Right cardiac atrium (tissue), 5 donors: ENCODE measurements around the gene CHD8. TPM values are rescaled to one million over a fixed set of nuclear protein-coding genes. Genes with fewer than 3 reads are reported as not detected.

Source experiments
- ATAC-seq, 2 donors: fragments of 200-7000 bp; cut with Tn5 transposase; one replicate each; pipeline versions ENCODE4 v1.8.0 to v1.9.1; 2020; ENCODE audit warnings: moderate library complexity in 2 of 2, mild to moderate bottlenecking in 1 of 2
- DNase-seq, 3 donors: peaks; one replicate each; pipeline ENCODE4 v3.0.0-alpha.2; 2020
- H3K27ac ChIP-seq: one replicate; pipeline ENCODE4 v1.5.1; 2013; ENCODE audit warnings: mild to moderate bottlenecking, low read length, control low read depth, moderate library complexity
- H3K27me3 ChIP-seq: one replicate; pipeline ENCODE4 v1.6.1; 2013; ENCODE audit not compliant: control insufficient read depth, insufficient read depth
- H3K4me1 ChIP-seq: one replicate; pipeline ENCODE4 v1.6.1; 2013; ENCODE audit warnings: low read length; ENCODE audit not compliant: control insufficient read depth, insufficient read depth
- H3K4me3 ChIP-seq: one replicate; pipeline ENCODE4 v1.5.1; 2013; ENCODE audit warnings: low read length, control low read depth
- H3K9me3 ChIP-seq: one replicate; pipeline ENCODE4 v1.6.1; 2013; ENCODE audit warnings: low read length; ENCODE audit not compliant: control insufficient read depth
- WGBS: extraction: QIAGEN DNeasy Blood & Tissue Kit; methylation state at CpG from one replicate; pipeline ENCODE4 v1.1.7; 2013; 5-methylcytosine and 5-hydroxymethylcytosine counted together
- intact Hi-C, 4 donors: fragments of 100-400 bp; cut with DNase I; formaldehyde crosslinking; loops; one replicate each; pipeline versions ENCODE4 v1.11.0 to v1.14.0; 2022 to 2023
- polyA plus RNA-seq: library from polyadenylated mRNA; stranded (reverse); fragments of 200-250 nt; gene quantifications from one replicate; pipeline ENCODE4 v1.2.3, GENCODE V29; 2013
- total RNA-seq, 4 donors: library from RNA; stranded (reverse); fragmentation: NEBNext Ultra II Directional; extraction: Animal tissue kit (Norgen Biotek cat#: 25700); gene quantifications; one replicate each; pipeline ENCODE4 v1.2.1, GENCODE V29; 2021
- donor health status: healthy with polysubstance abuse.
- donor health status: DM: no; HTN: yes; CAD: no.
- donor health status: DM: no; HTN: no; CAD: no.
- donor health status: DM: no; HTN: yes; CAD: no; lungs with severe emphysema.
- donor health status: DM: yes; HTN: yes; CAD: no.

CHD8 gene
- total and polyA plus RNA-seq, 5 donors: 21.0 to 40.6 (median 39.7) TPM

- Histone ChIP-seq H3K27ac (no peak overlapping the region), H3K4me3 (no peak overlapping the region), H3K4me1 (no peaks in the 10 kb centered on the region), H3K27me3 (no peaks in the 10 kb centered on the region), H3K9me3 (no peaks in the 10 kb centered on the region)
- ATAC-seq (no peak), DNase-seq (no peak)
- intact Hi-C loops: loop anchor here in 1 of 4 donors (10.0 kb wide), 1 partner anchor 45 kb away; no protein-coding TSS in a partner anchor
- WGBS: 71% methylated on average over 4 of the region's 4 CpGs
Observed at GRCh38 chr14:21369949-21370679, 85.8 kb downstream of the CHD8 start.

- no peaks in the 10 kb centered on the region for H3K27me3 ChIP-seq
Observed at GRCh38 chr14:21367582-21368144, 88.3 kb downstream of the CHD8 start.

GRCh38 chr14:21356511-21356910 is 99.4 kb downstream of the CHD8 start:
- ATAC-seq (no peak), DNase-seq (no peak)
- Histone ChIP-seq H3K9me3 (no peaks in the 10 kb centered on the region), H3K27me3 (no peaks in the 10 kb centered on the region), H3K4me1 (no peaks in the 10 kb centered on the region), H3K4me3 (no peak overlapping the region), H3K27ac (no peak overlapping the region)
- WGBS: 98% methylated on average over 4 of the region's 4 CpGs
- intact Hi-C loops: loop anchor here in 1 of 4 donors (10.0 kb wide), 1 partner anchor 48 kb away; no protein-coding TSS in a partner anchor

More at GRCh38 chr14:21367582-21368144, 88.3 kb downstream of the CHD8 start:
- no peaks in the 10 kb centered on the region for H3K9me3 ChIP-seq
- H3K4me1 ChIP-seq: no peaks in the 10 kb centered on the region
- no peak overlapping the region for H3K27ac ChIP-seq
- no peak for ATAC-seq
- intact Hi-C loops: loop anchor here in 1 of 4 donors (10.0 kb wide), 1 partner anchor 47 kb away; no protein-coding TSS in a partner anchor
- H3K4me3 ChIP-seq: no peak overlapping the region
- WGBS: 96% methylated on average over 6 of the region's 6 CpGs
- DNase-seq: no peak

- WGBS: 85% methylated on average over 9 of the region's 9 CpGs
- Histone ChIP-seq H3K27me3 (no peaks in the 10 kb centered on the region), H3K4me3 (no peak overlapping the region), H3K4me1 (no peaks in the 10 kb centered on the region), H3K9me3 (no peaks in the 10 kb centered on the region), H3K27ac (no peak overlapping the region)
- peak; percentile 32 to 61 for ATAC-seq
- peak in 2 of 3 donors; percentile 20 to 47 for DNase-seq
- intact Hi-C loops: loop anchor here in 1 of 4 donors (10.0 kb wide), 1 partner anchor 52 kb away; no protein-coding TSS in a partner anchor
Observed at GRCh38 chr14:21352587-21352986, 103.3 kb downstream of the CHD8 start.

GRCh38 chr14:21350539-21350938 is 105.4 kb downstream of the CHD8 start:
- Histone ChIP-seq H3K9me3 (no peaks in the 10 kb centered on the region), H3K27ac (no peak overlapping the region), H3K27me3 (no peaks in the 10 kb centered on the region), H3K4me3 (no peak overlapping the region), H3K4me1 (no peaks in the 10 kb centered on the region)
- DNase-seq (no peak), ATAC-seq (no peak)
- WGBS: 35% methylated on average over 3 of the region's 3 CpGs
- intact Hi-C loops: loop anchor here in 1 of 4 donors (10.0 kb wide), 1 partner anchor 54 kb away; no protein-coding TSS in a partner anchor

GRCh38 chr14:21347201-21347600 is 108.7 kb downstream of the CHD8 start:
- WGBS: 68% methylated on average over 2 of the region's 2 CpGs
- no peak overlapping the region for H3K4me3 ChIP-seq
- H3K27me3 ChIP-seq: no peaks in the 10 kb centered on the region
- no peak overlapping the region for H3K27ac ChIP-seq
- DNase-seq (no peak), ATAC-seq (no peak)
- H3K4me1 ChIP-seq: no peaks in the 10 kb centered on the region
- H3K9me3 ChIP-seq: no peaks in the 10 kb centered on the region
- intact Hi-C loops: no loop called here

GRCh38 chr14:21346532-21347135 is 109.3 kb downstream of the CHD8 start:
- H3K9me3 ChIP-seq: no peaks in the 10 kb centered on the region
- no peak overlapping the region for H3K27ac ChIP-seq
- intact Hi-C loops: no loop called here
- ATAC-seq (no peak), DNase-seq (no peak)
- H3K27me3 ChIP-seq: no peaks in the 10 kb centered on the region
- H3K4me3 ChIP-seq: no peak overlapping the region
- no peaks in the 10 kb centered on the region for H3K4me1 ChIP-seq
- 80% methylated on average over 2 of the region's 2 CpGs for WGBS

- Histone ChIP-seq H3K4me3 (no peak overlapping the region), H3K9me3 (no peaks in the 10 kb centered on the region), H3K27ac (no peak overlapping the region), H3K27me3 (no peaks in the 10 kb centered on the region), H3K4me1 (no peaks in the 10 kb centered on the region)
- DNase-seq (peak in 1 of 3 donors; percentile 43), ATAC-seq (no peak)
- intact Hi-C loops: no loop called here
- 77% methylated on average over 13 of the region's 13 CpGs for WGBS
Observed at GRCh38 chr14:21343035-21343794, 112.7 kb downstream of the CHD8 start.
